T47D (cell line): ENCODE data around the gene GDNF.

Experiments used
- DNase-seq, 2 experiments: peaks; one replicate each; pipeline versions ENCODE4 v3.0.0 to v3.0.0-alpha.2; 2011 to 2012; ENCODE audit warnings: low read depth in 1 of 2, low spot score in 1 of 2
- JUND ChIP-seq: IDR thresholded peaks from 2 replicates; pipeline ENCODE4 v1.6.1; 2012; ENCODE audit warnings: low read depth
- in situ Hi-C: cut with HindIII; loops from 2 replicates; pipeline ENCODE4 v1.10.0; 2016; ENCODE audit warnings: low sequenced_read_pairs, low pct_unique_long_range_greater_than_20kb

The GDNF gene

DNA sequence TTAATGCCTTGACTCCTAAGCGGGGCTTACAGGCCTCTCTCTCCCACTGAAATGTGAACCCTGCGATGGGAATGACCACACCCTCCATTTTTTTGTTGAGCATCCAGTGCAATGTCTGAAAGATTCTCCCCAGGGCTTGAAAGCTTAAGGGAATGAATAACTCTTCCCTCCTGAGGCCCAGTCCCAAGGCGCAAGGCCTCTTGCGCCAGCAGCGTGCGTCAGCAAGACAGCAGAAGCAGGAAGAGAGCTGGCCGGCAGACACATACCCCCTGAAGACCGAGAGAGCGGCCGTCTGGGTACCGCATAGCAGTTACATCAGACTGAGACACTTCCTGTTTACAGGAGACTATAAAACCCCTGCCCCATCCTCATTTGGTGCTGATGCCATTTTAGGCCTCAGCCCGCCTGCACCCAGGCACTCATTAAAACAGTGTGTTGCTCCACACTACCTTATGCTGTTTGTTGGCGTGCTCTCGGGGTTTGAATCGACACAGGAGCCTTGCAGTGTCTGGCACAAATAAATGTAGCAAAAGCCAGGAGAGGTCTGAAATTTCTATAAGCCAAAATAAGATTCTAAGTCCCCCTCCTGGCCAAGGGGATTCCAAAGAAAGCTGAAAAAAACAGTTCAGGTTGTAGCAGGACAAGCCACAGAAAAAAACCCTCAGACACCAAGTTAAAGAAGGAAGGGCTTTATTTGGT lies 62.3 kb downstream of the GDNF start:
- no peak for DNase-seq
- in situ Hi-C loops: no loop called here
- TF ChIP-seq JUND: no peak

DNA sequence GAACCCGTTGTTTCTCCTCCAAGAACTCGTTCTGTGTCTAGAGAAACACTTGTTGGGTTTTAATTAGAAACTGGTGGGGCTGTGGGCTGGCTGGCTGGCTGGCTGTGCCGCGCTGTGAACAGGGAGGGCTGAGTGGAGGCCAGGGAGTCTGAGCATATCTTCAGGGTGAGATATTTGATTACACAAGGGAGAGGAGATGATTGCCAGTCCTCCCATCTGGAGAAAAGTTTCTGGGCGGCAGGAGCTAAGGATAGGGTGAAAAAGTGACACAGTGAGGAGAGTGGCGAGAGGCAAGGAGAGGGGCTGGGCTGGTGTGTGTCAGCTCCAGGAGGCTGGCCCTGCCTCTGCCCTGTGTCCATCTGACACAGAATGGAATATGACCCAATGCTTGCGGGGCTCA lies 63.0 kb downstream of the GDNF start:
- no peak for DNase-seq
- in situ Hi-C loops: no loop called here

DNA sequence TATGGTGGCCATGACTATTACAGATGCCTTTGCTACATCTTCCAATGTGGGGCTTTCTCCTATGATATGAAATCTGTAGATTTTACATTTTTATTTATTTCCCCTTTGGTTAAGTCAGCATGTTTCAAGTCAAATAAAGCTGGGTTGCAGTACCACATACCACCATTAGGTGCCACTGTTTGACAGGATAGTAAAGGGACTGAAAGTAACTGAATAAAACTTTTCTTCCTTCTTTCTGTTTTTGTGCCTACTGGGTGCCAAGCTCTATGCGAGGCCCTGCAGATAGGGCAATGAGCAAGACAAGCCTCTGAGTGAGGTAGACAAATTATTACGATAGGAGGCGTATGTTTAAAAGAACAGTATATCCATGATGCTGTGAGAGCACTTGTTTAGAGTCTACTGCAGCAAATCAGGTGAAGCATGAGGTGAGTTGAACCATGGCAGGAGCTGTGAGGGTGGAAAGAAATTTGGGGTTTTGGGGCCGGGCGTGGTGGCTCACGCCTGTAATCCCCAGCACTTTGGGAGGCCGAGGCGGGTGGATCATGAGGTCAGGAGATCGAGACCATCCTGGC lies 64.8 kb downstream of the GDNF start:
- peak in 1 of 2 experiments; percentile 27 for DNase-seq
- TF ChIP-seq JUND: no peak
- in situ Hi-C loops: no loop called here

More for the DNA sequence above, 63.0 kb downstream of the GDNF start:
- no peak for TF ChIP-seq JUND

DNA sequence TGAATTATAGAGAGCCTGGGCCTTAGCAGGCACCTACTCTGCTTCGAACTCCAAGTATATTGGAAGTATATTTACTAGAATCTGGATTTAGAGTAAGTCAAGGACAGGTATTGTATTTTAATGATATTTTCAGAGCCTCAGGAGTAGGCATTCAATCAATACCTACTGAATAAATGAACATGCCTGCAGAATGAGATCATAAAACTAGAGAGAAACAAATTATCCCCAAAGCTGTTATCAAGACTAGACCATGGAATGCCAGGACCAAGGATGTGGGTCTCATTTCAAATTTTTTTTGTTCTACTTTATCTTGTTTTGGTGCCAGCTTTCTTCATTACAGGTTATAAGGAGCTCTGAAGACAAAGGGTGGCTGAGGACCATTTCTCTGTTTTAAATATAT lies 66.0 kb downstream of the GDNF start:
- in situ Hi-C loops: no loop called here
- DNase-seq: no peak
- no peak for TF ChIP-seq JUND

DNA sequence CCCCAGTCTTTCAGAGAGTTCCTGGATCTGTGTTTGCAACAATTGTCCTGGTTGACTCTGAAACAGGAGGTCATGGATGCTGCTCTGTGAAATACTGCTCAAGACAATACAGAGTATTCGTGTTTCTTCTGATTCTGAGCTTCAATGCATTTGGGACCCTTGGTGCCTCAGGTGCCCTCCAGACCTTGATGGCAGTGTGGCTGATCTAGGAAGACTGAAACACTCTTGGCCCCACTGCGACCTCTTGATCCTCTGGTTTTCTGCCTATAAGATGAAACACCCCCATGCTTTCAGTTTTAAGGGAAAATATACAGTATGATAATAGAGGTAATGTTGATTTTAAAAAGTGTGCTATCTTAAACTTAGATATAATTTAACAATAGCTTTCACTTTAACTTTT lies 67.6 kb downstream of the GDNF start:
- no peak for DNase-seq
- no peak for TF ChIP-seq JUND
- in situ Hi-C loops: no loop called here

DNA sequence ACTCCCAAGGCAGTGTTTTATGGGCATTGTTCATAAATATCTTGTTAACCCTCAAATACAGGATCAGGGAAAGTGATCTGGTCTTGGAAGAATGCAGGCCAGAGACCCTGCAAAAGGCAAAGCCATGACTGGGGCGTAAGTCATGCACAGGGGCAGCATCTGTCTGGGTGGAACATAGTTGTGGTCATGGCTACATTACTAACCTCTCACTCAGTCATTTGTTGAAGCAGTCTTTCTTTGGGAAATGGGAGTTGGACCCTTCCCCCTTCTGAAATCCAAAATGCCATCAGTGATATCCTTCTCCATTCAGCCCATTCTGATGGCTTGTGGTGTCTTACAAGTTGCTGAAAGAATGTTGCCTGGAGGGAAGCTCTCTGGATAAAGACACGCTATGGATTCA lies 68.1 kb downstream of the GDNF start:
- no peak for DNase-seq
- in situ Hi-C loops: no loop called here
- no peak for TF ChIP-seq JUND

DNA sequence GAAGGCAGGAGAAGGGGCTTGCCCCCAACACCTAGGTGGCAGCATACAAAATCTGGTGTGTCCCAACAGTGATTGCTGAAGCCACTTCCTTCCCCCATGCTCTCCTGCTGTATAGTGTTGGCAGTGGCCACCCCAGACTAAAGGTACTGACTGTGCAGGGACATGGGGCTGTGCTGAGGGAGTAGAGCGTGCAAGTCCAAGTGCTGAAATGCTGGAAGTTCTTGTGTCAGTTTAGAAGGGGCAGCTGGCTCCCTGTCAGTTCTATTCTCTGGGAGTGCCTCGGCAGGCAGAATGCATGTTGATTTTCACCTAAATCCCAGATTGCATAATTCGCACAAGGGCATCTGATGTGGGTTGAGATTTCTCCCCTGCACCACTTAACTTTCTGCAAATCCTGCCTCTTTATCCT lies 68.6 kb downstream of the GDNF start:
- DNase-seq: no peak
- in situ Hi-C loops: no loop called here
- TF ChIP-seq JUND: no peak

DNA sequence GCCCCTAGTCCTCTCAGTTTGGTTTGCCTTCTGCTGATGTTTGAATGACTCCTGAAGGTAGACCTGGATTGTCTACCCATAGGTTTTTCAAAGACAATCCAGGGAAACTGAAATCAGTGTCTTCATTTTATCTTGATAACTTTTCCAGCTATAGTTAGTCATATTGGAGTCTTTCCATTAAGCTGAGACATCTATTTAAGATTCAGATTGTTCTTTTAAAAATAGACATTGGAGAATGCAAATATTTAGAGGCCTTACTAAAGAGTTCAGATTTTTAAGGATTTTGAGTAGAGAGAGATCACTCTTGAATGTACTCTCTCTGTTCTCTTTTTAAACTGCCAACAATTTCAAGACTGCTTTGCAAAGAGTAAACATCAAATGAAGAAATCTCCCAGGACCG lies 69.1 kb downstream of the GDNF start:
- no peak for DNase-seq
- TF ChIP-seq JUND: no peak
- in situ Hi-C loops: no loop called here

DNA sequence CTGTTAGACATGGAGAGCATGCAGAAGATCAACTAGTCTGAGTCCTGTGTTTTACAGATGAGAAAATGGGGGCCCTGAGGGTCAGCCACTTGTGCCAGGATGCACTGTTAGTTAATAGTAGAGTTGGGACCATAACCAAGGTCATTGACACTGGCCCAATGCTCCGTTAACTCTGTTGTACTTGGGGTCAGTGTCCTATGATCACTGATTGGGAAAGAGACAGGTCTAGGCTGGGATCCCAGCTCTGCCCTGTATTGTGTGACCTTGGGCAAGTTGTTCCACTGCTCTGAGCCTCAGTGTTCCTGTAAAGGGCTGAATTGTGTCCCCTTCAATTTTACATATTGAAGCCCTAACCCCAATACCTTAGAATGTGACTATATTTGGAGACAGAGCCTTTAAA lies 70.0 kb downstream of the GDNF start:
- DNase-seq: no peak
- TF ChIP-seq JUND: no peak
- in situ Hi-C loops: no loop called here

DNA sequence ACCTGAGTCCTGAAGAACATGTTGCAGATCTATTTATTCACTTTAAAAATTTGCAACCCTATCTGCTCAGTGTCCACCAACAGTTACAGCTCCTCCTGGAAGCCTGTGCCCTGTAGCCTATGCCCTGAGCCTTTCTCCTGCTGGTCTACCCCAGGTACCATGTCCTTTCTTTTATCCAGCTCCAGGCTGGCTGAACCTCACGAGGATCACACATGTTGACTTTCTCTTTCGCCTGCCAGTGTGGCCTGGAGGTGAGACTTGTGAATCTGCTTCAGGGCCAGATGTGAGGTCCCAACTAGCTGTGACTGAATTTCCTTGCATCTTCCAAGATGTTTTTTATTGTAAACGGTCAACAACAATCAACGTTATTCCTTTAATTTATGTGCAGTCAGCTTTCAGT lies 70.7 kb downstream of the GDNF start:
- in situ Hi-C loops: no loop called here
- DNase-seq: no peak
- no peak for TF ChIP-seq JUND

DNA sequence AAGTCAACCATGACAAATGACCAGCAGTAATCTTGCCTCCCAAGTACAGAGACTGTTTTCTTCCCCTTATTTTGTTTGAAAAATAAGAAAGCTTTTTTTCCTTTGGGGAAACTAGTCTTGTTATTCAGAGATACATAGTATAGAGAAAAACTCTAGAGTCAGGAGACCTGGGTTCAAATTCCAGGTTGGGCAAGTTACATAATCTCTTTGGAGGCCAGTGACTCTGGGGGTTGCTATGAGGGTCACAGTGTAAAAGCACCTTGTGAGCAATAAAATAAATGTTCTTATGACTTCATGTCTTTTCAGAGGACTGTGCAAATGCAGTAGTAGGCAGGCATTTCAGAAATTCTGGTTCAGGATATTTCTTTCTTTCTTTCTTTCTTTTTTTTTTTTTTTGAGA lies 71.5 kb downstream of the GDNF start:
- in situ Hi-C loops: no loop called here
- DNase-seq: no peak
- TF ChIP-seq JUND: no peak

DNA sequence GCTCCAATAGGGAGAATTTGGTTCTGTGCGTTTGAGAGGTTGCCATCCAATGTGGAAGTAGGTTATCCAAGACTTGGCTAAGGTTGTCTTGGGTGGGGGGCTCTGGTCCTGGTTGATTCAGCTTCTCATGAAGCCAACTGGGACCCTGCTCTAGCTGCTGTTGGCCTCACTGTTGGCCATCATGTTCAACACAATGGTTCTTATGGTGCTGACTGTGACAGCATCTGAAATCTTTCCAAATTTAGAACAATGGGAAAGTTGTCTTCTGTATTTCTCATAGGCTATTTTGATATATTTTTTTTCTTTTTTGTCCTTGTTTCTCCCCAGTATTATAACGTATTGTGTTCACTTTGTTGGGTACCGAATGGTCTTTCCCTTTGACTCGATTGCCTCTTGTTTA lies 71.9 kb downstream of the GDNF start:
- no peak for DNase-seq
- in situ Hi-C loops: no loop called here
- TF ChIP-seq JUND: no peak

DNA sequence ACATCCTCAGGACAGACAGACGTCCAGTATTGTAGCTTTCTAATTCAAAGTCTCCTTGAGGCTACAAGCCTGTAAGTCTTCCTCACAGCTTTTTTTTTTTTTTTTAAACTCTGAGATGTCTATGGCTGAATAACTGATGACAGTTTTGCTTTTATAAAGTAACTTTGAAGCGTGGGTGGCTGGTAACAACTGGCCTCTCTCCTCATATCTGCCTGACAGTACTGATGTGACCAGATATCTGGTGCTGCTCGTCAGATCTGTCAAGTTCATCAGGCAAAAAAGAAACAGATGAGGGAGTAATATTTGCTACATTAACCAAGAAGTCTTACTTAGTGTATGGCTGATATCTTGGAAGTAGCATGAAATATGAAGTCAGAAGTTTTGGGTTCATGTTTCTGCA lies 72.6 kb downstream of the GDNF start:
- in situ Hi-C loops: no loop called here
- TF ChIP-seq JUND: no peak
- no peak for DNase-seq
